Inferior parietal cortex (tissue), 1 donor: ENCODE data around the gene SMYD3.
"Not testable (repeated sequence)": the region's sequence is repeated elsewhere in the genome, so short reads cannot be mapped to it uniquely, and the experiment has no call there.

ENCODE experiments used
- DNase-seq: peaks from one replicate; pipeline ENCODE4 v3.0.0-alpha.2; 2016; ENCODE audit errors: extremely low spot score

SMYD3 gene

GRCh38 chr1:245718123-245718522 is 789.0 kb downstream of the SMYD3 start:
- no peak for DNase-seq

GRCh38 chr1:245717611-245718010 is 789.5 kb downstream of the SMYD3 start:
- no peak for DNase-seq

GRCh38 chr1:245716561-245716960 is 790.5 kb downstream of the SMYD3 start:
- DNase-seq = no peak

- DNase-seq = no peak
These were observed 791.1 kb downstream of the SMYD3 start for GRCh38 chr1:245715970-245716369.

GRCh38 chr1:245715291-245715701 is 791.8 kb downstream of the SMYD3 start:
- DNase-seq = no peak

GRCh38 chr1:245714027-245714426 is 793.1 kb downstream of the SMYD3 start:
- DNase-seq = not testable (repeated sequence)

- DNase-seq = no peak
These were observed 795.8 kb downstream of the SMYD3 start for GRCh38 chr1:245710961-245711903.

- no peak for DNase-seq
These were observed 799.1 kb downstream of the SMYD3 start for GRCh38 chr1:245707941-245708340.

GRCh38 chr1:245704765-245705164 is 802.3 kb downstream of the SMYD3 start:
- DNase-seq = no peak

GRCh38 chr1:245704341-245704740 is 802.7 kb downstream of the SMYD3 start:
- DNase-seq = no peak

GRCh38 chr1:245702346-245702745 is 804.7 kb downstream of the SMYD3 start:
- DNase-seq = no peak

- DNase-seq = no peak
These were observed 805.4 kb downstream of the SMYD3 start for GRCh38 chr1:245701631-245702030.

- DNase-seq = no peak
These were observed 806.4 kb downstream of the SMYD3 start for GRCh38 chr1:245700631-245701030.
